Activated CD8-positive, alpha-beta T cell treated with anti-CD3 and anti-CD28 coated beads, Interleukin-2, amount 10 ng/mL, durations not matched to agents 7 days and 5 days (primary cell): Measurements from ENCODE around the gene ZNF667. TPM values are rescaled to one million over a fixed set of nuclear protein-coding genes. Genes with fewer than 3 reads are reported as not detected.

Source experiments
- ATAC-seq: fragments of 150-1000 bp; cut with Tn5 transposase; one replicate; pipeline ENCODE4 v1.10.0; 2021; ENCODE audit warnings: moderate library complexity
- CTCF ChIA-PET: fragments of 350-600 bp; sonication (Branson Sonifier 250); formaldehyde crosslinking; loops from one replicate; lab custom pipeline; 2021; ENCODE audit warnings: antibody characterized with exemption; lab: Charles Lee
- POLR2A ChIA-PET: fragments of 350-600 bp; sonication (Branson Sonifier 250); formaldehyde crosslinking; loops from one replicate; lab custom pipeline; 2021; ENCODE audit warnings: antibody characterized with exemption; lab: Charles Lee
- DNase-seq: peaks from one replicate; pipeline ENCODE4 v3.0.0-alpha.2; 2020
- H3K27ac Mint-ChIP-seq: one replicate; pipeline ENCODE4 v1.8.0; 2021; ENCODE audit warnings: mild to moderate bottlenecking, mixed read lengths
- H3K27me3 Mint-ChIP-seq: one replicate; pipeline ENCODE4 v1.8.0; 2021; ENCODE audit warnings: low read depth, mixed read lengths
- H3K36me3 Mint-ChIP-seq: one replicate; pipeline ENCODE4 v1.8.0; 2021; ENCODE audit warnings: low read depth, mixed read lengths
- H3K4me1 Mint-ChIP-seq: one replicate; pipeline ENCODE4 v1.8.0; 2021; ENCODE audit warnings: low read depth, mixed read lengths
- H3K4me3 Mint-ChIP-seq: one replicate; pipeline ENCODE4 v1.8.0; 2021; ENCODE audit warnings: mild to moderate bottlenecking, mixed read lengths
- H3K9me3 Mint-ChIP-seq: one replicate; pipeline ENCODE4 v1.8.0; 2022; ENCODE audit warnings: mixed read lengths; ENCODE audit not compliant: insufficient read depth
- total RNA-seq, 2 experiments: library from RNA; stranded (reverse); gene quantifications; one replicate each; pipeline ENCODE4 v1.2.3, GENCODE V29; 2021

ZNF667 gene
- total RNA-seq = 1 to 10 TPM in 1 of 2 experiments, under 1 TPM in 1; 0.71 to 1.1 TPM

DNA sequence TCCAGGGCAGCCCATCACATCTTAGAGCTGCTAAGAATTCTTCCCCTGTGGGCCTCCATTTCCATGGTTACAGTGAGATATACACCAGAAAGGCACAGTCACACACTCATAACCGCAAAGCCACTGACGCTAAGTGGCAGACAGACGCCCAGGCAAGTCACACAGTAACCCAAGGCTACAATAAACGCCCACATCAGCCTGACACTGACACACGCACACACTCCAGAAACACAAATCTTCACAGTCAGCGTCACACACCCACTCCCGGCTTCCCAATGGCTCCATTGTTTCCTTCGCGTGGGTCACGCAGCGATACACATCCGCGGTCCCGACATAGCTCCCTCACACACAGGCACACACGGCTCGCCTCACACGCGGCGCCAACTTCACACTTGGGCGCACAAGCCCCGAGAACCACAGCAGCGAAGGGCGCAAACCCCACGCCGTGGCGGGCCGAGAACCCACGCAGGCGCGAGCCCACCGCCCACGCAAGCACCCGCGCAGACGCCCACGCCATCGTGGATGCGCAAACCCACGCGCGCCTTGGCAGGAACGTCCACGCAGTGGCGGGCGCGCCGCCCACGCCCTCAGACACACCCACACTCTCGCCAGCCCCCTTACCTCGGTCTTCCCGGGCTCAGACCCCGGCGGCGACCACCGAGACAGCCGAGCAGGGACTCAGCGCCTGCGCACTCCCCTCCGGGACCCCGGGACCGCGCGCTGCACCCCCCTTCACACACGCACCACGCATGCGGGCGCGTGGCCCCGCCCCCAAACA lies at the start of gene ZNF667:
ZNF667 (minus strand) TSS at position 695 of the 778 bp plus-strand sequence. CDS start 14,975 bp downstream, outside the sequence.
- ATAC-seq (peak; percentile 41), DNase-seq (peak; percentile 44)
- H3K36me3 Mint-ChIP-seq = peaks cover 24% of the 10 kb centered on the region
- H3K9me3 Mint-ChIP-seq = peaks cover 53% of the 10 kb centered on the region
- H3K27me3 Mint-ChIP-seq = peaks cover 7% of the 10 kb centered on the region
- peak within 1 kb of the TSS; percentile 95 for H3K27ac Mint-ChIP-seq
- CTCF ChIA-PET = no interaction called here
- H3K4me3 Mint-ChIP-seq = peak within 1 kb of the TSS; percentile 95
- POLR2A ChIA-PET = no interaction called here
- peaks cover 22% of the 10 kb centered on the region for H3K4me1 Mint-ChIP-seq

- H3K9me3 Mint-ChIP-seq = peaks cover 65% of the 10 kb centered on the region
- peaks cover 18% of the 10 kb centered on the region for H3K36me3 Mint-ChIP-seq
- H3K4me1 Mint-ChIP-seq = no peaks in the 10 kb centered on the region
- H3K4me3 Mint-ChIP-seq = no peak overlapping the region
- H3K27me3 Mint-ChIP-seq = no peaks in the 10 kb centered on the region
- POLR2A ChIA-PET = no interaction called here
- no peak for ATAC-seq
- DNase-seq = no peak
- CTCF ChIA-PET = no interaction called here
- H3K27ac Mint-ChIP-seq = no peak overlapping the region
These were observed 48.2 kb upstream of the ZNF667 start for GRCh38 chr19:56525214-56525860.

- ChIA-PET CTCF (no interaction called here), POLR2A (interaction anchor here (0.6 kb wide), 1 partner anchor 1201 kb away, joined by 4 read pairs; the partner anchor contains the start of gene ZNF154)
- DNase-seq (peak; percentile 20), ATAC-seq (no peak)
- H3K4me1 Mint-ChIP-seq = peaks cover 9% of the 10 kb centered on the region
- no peak overlapping the region for H3K4me3 Mint-ChIP-seq
- H3K36me3 Mint-ChIP-seq = peaks cover 6% of the 10 kb centered on the region
- H3K27me3 Mint-ChIP-seq = no peaks in the 10 kb centered on the region
- H3K27ac Mint-ChIP-seq = no peak overlapping the region
- H3K9me3 Mint-ChIP-seq = peaks cover 12% of the 10 kb centered on the region
These were observed 31.2 kb upstream of the ZNF667 start for GRCh38 chr19:56508290-56508778.

DNA sequence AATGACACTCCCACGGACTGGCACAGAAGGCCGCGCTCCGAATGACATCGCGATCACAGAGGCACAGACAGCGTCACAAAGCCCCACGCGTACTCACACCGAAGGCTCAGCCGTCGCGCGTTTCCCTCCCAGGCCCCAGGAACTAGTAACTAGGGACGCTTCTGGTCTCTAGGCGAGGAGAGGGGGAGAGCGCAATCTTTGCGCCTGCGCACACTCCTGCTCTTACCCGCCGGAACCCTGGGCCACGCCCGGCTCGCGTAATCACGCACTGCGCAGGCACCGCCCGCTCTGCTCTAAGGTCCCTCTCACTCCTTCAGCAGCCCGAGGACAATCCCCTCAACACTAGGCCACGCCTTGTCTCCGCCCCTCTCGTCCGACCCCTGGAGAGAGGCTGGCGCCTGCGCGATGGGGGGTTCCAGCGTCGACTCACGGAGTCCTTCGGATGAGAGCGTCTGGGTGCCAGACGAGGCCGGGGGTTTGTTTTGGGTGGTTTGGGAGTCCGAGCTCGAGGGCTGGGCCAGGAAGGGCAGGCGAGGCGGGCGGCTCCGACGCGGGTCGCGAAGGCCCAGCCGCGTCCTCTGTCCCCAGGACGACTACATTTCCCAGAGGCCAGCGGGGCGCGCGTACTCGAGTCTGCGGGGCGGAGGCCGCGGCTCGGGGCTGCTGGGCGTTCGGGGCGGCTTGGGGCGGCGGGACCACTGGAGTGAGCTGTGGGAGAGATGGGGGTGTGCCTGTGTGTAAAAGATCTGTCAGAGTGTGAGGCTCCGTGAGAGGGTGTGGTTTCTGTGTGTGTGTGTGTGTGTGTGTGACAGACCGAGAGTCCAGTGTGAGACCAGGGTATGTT lies 30.5 kb upstream of the ZNF667 start, which contains the start of gene ZNF471:
ZNF471 (plus strand) TSS at position 410 of the 844 bp plus-strand sequence. CDS start 3,717 bp downstream, outside the sequence.
- ATAC-seq = peak; percentile 100
- no peak within 1 kb of the TSS for H3K4me3 Mint-ChIP-seq
- H3K27me3 Mint-ChIP-seq = no peaks in the 10 kb centered on the region
- ChIA-PET POLR2A (interaction anchor here (0.6 kb wide), 2 partner anchors 23 to 1201 kb away, joined by 3 to 4 read pairs; partner anchors contain the start of gene ZNF154), CTCF (no interaction called here)
- peaks cover 9% of the 10 kb centered on the region for H3K4me1 Mint-ChIP-seq
- peaks cover 19% of the 10 kb centered on the region for H3K9me3 Mint-ChIP-seq
- no peak within 1 kb of the TSS for H3K27ac Mint-ChIP-seq
- H3K36me3 Mint-ChIP-seq = peaks cover 6% of the 10 kb centered on the region
- peak; percentile 95 for DNase-seq

- Mint-ChIP-seq H3K27ac (no peak overlapping the region), H3K27me3 (no peaks in the 10 kb centered on the region), H3K9me3 (peaks cover 30% of the 10 kb centered on the region), H3K36me3 (peaks cover 9% of the 10 kb centered on the region), H3K4me3 (no peak overlapping the region), H3K4me1 (peaks cover 9% of the 10 kb centered on the region)
- CTCF ChIA-PET = no interaction called here
- POLR2A ChIA-PET = no interaction called here
- ATAC-seq (no peak), DNase-seq (no peak)
These were observed 27.4 kb upstream of the ZNF667 start for GRCh38 chr19:56504581-56504980.

- Mint-ChIP-seq H3K9me3 (peaks cover 31% of the 10 kb centered on the region), H3K27ac (no peak overlapping the region), H3K4me3 (no peak overlapping the region), H3K36me3 (peaks cover 3% of the 10 kb centered on the region), H3K27me3 (no peaks in the 10 kb centered on the region), H3K4me1 (no peaks in the 10 kb centered on the region)
- ChIA-PET POLR2A (no interaction called here), CTCF (no interaction called here)
- DNase-seq = no peak
- ATAC-seq = no peak
These were observed 14.3 kb upstream of the ZNF667 start for GRCh38 chr19:56491399-56491798.

- ChIA-PET POLR2A (no interaction called here), CTCF (no interaction called here)
- peak overlapping the region; percentile 95 for H3K4me3 Mint-ChIP-seq
- peaks cover 23% of the 10 kb centered on the region for H3K36me3 Mint-ChIP-seq
- peaks cover 49% of the 10 kb centered on the region for H3K9me3 Mint-ChIP-seq
- ATAC-seq (peak; percentile 87), DNase-seq (peak; percentile 82)
- peaks cover 7% of the 10 kb centered on the region for H3K27me3 Mint-ChIP-seq
- H3K27ac Mint-ChIP-seq = peak overlapping the region; percentile 95
- peaks cover 22% of the 10 kb centered on the region for H3K4me1 Mint-ChIP-seq
These were observed 539 bp upstream of the ZNF667 start for GRCh38 chr19:56477429-56478338.

DNA sequence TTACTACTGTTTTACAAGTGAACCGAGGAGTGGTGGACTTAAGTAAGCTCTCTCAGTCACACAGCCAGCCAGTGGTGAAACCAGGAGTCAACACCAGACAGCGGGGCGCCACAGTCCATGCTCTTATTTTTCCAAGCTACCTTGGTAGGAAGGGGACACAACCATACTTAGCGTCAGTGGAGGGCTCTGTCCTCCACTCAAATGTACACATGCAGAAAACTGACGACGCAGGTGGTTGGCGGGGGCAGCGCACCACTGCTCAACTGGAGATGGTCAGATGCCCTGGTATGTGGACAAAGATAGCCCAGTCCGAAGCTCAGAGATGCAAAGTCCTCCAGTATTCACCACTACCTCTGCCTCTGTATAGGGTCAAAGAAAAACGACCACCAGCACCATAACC lies 1.1 kb downstream of the ZNF667 start:
- ChIA-PET POLR2A (no interaction called here), CTCF (no interaction called here)
- H3K9me3 Mint-ChIP-seq = peaks cover 57% of the 10 kb centered on the region
- DNase-seq (no peak), ATAC-seq (no peak)
- peaks cover 22% of the 10 kb centered on the region for H3K4me1 Mint-ChIP-seq
- H3K27me3 Mint-ChIP-seq = peaks cover 7% of the 10 kb centered on the region
- no peak overlapping the region for H3K27ac Mint-ChIP-seq
- no peak overlapping the region for H3K4me3 Mint-ChIP-seq
- H3K36me3 Mint-ChIP-seq = peaks cover 31% of the 10 kb centered on the region

GRCh38 chr19:56474308-56474707 lies 2.8 kb downstream of the ZNF667 start:
- no peak for ATAC-seq
- Mint-ChIP-seq H3K4me1 (peaks cover 20% of the 10 kb centered on the region), H3K9me3 (peaks cover 50% of the 10 kb centered on the region), H3K36me3 (peaks cover 29% of the 10 kb centered on the region), H3K27me3 (peaks cover 7% of the 10 kb centered on the region), H3K4me3 (no peak overlapping the region), H3K27ac (no peak overlapping the region)
- POLR2A ChIA-PET = no interaction called here
- DNase-seq = no peak
- CTCF ChIA-PET = no interaction called here

- Mint-ChIP-seq H3K27ac (no peak overlapping the region), H3K9me3 (peaks cover 42% of the 10 kb centered on the region), H3K4me3 (no peak overlapping the region), H3K36me3 (peaks cover 9% of the 10 kb centered on the region), H3K4me1 (no peaks in the 10 kb centered on the region), H3K27me3 (no peaks in the 10 kb centered on the region)
- ATAC-seq (no peak), DNase-seq (no peak)
- POLR2A ChIA-PET = no interaction called here
- CTCF ChIA-PET = no interaction called here
These were observed 35.8 kb downstream of the ZNF667 start for GRCh38 chr19:56441206-56441792.
